IPS DF 6.9 (cell line): ENCODE data around the gene UBE4A.

Experiments used
- DNase-seq: peaks from one replicate; pipeline ENCODE4 v3.0.0-alpha.2; 2013; ENCODE audit warnings: low read depth, low spot score
- H3K27ac ChIP-seq: one replicate; pipeline ENCODE4 v1.5.1; 2013; ENCODE audit warnings: low read length, control low read depth
- H3K27me3 ChIP-seq: 2 replicates; pipeline ENCODE4 v1.6.1; 2013; ENCODE audit warnings: mild to moderate bottlenecking, low read length; ENCODE audit not compliant: control insufficient read depth, insufficient read depth
- H3K36me3 ChIP-seq: 2 replicates; pipeline ENCODE4 v1.6.1; 2013; ENCODE audit warnings: low read length; ENCODE audit not compliant: control insufficient read depth, insufficient read depth
- H3K4me1 ChIP-seq: 2 replicates; pipeline ENCODE4 v1.6.1; 2013; ENCODE audit warnings: low read length; ENCODE audit not compliant: control insufficient read depth, insufficient read depth
- H3K4me3 ChIP-seq: 2 replicates; pipeline ENCODE4 v1.5.1; 2013; ENCODE audit warnings: mild to moderate bottlenecking, low read length
- H3K9me3 ChIP-seq: 2 replicates; pipeline ENCODE4 v1.6.1; 2013; ENCODE audit warnings: low read length, inconsistent platforms; ENCODE audit not compliant: control insufficient read depth, insufficient read depth
- WGBS: extraction: QIAGEN DNeasy Blood & Tissue Kit; methylation state at CpG from one replicate; pipeline ENCODE4 v1.1.7; 2013; ENCODE audit warnings: mixed read lengths, missing lambda C conversion rate; ENCODE audit not compliant: insufficient read length, insufficient coverage; 5-methylcytosine and 5-hydroxymethylcytosine counted together

Gene UBE4A

DNA sequence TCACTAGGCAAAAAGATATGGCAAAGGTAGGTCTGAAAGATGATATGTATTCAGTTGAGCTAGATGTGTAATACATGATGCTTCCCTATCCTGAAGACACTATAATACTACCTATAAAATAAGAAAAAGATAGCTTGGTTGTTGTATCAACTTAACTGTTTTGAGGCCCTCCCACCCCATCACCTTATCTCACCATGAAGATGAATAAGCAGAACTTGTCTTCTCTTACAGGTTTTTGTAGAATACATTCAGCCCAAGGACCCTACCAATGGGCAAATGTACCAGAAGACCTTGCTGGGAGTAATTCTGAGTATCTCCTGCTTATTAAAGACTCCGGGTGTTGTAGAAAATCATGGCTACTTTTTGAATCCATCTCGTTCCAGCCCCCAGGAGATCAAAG is 13.9 kb downstream of the UBE4A start:
- Histone ChIP-seq H3K4me1 (no peaks in the 10 kb centered on the region; the same call in 1 of the 2 replicates), H3K4me3 (no peak overlapping the region), H3K9me3 (no peaks in the 10 kb centered on the region), H3K27me3 (no peaks in the 10 kb centered on the region), H3K36me3 (peaks cover 3% of the 10 kb centered on the region; the same call in 1 of the 2 replicates), H3K27ac (no peak overlapping the region)
- WGBS, result no CpG with 5 or more reads among the region's 2 CpGs
- DNase-seq, result no peak

DNA sequence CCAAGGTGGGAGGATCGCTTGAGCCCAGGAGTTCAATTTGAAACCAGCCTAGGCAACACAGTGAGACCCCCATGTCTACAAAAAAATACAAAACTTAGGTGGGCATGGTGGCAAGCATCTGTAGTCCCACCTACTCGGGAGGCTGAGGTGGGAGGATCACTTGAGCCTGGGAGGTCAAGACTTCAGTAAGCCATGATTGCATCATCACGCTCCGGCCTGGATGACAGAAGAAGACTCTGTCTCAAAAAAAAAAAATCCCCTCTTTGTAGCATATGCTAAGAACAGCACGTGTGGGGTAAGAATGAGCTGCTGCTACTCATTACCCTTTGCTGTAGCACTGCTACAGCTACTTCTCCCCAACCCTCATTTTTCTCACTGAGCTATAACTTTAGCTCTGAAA is 14.5 kb downstream of the UBE4A start:
- H3K9me3 ChIP-seq, result no peaks in the 10 kb centered on the region
- H3K36me3 ChIP-seq, result no peaks in the 10 kb centered on the region; the same call in 1 of the 2 replicates
- no peak overlapping the region for H3K27ac ChIP-seq
- no peak for DNase-seq
- H3K27me3 ChIP-seq, result no peaks in the 10 kb centered on the region
- H3K4me3 ChIP-seq, result no peak overlapping the region
- no CpG with 5 or more reads among the region's 5 CpGs for WGBS
- H3K4me1 ChIP-seq, result no peaks in the 10 kb centered on the region; the same call in 1 of the 2 replicates

DNA sequence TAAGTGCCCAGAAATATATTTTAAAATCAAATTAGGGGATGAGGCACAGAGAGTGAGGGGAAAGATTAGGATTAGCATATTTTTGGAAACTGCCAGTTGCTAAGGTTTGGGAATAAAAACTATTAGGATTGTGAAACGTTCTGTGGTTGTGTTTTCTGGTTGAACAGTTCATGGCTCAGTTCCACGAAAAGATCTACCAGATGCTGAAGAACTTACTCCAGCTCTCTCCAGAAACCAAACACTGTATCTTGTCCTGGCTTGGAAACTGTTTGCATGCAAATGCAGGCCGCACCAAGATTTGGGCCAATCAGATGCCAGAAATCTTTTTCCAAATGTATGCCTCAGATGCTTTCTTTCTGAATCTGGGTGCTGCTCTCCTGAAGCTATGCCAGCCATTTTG is 15.3 kb downstream of the UBE4A start:
- Histone ChIP-seq H3K9me3 (no peaks in the 10 kb centered on the region), H3K4me1 (no peaks in the 10 kb centered on the region; the same call in 1 of the 2 replicates), H3K36me3 (no peaks in the 10 kb centered on the region; the same call in 1 of the 2 replicates), H3K4me3 (no peak overlapping the region), H3K27me3 (no peaks in the 10 kb centered on the region), H3K27ac (no peak overlapping the region)
- no peak for DNase-seq
- no CpG with 5 or more reads among the region's 3 CpGs for WGBS

DNA sequence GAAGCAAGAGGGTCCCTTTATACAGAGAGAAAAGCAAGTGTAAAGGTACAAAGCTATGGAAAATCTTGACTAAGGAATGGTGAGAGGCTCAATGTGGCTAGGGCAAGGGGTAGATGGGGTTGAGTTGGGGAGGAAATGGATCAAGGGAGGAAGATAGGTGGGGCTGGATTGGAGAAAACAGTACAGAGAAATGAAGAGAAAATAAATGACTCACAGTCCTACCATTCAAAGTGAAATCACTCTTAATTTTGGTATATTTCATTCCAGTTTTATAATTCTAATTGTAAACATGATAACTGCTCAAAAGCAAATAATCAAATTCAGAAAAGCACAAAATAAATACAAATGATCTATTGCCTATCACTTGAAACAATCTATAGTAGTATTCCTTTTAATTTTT is 16.6 kb downstream of the UBE4A start:
- no peaks in the 10 kb centered on the region; the same call in 1 of the 2 replicates for H3K36me3 ChIP-seq
- DNase-seq, result no peak
- H3K4me3 ChIP-seq, result no peak overlapping the region
- H3K27me3 ChIP-seq, result no peaks in the 10 kb centered on the region
- no peaks in the 10 kb centered on the region for H3K9me3 ChIP-seq
- H3K27ac ChIP-seq, result no peak overlapping the region
- H3K4me1 ChIP-seq, result no peaks in the 10 kb centered on the region; the same call in 1 of the 2 replicates

DNA sequence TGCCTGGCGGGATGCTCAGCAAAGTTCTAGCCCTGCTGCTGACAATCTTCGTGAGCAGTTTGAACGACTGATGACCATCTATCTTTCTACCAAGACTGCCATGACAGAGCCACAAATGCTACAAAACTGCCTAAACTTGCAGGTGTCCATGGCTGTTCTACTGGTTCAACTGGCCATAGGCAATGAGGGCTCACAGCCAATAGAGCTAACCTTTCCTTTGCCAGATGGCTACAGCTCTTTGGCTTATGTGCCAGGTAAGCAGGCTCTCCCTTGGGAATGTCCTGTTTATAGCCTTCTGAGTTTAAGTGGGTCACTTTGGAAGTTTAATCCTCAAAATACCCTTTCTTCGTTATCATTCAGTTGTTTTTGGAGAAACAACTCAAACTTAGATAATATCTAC is 20.1 kb downstream of the UBE4A start:
- Histone ChIP-seq H3K4me3 (no peak overlapping the region), H3K36me3 (peaks cover 3% of the 10 kb centered on the region; the same call in 1 of the 2 replicates), H3K27ac (no peak overlapping the region), H3K4me1 (no peaks in the 10 kb centered on the region; the same call in 1 of the 2 replicates), H3K9me3 (no peaks in the 10 kb centered on the region), H3K27me3 (no peaks in the 10 kb centered on the region)
- no peak for DNase-seq
- no CpG with 5 or more reads among the region's 4 CpGs for WGBS

DNA sequence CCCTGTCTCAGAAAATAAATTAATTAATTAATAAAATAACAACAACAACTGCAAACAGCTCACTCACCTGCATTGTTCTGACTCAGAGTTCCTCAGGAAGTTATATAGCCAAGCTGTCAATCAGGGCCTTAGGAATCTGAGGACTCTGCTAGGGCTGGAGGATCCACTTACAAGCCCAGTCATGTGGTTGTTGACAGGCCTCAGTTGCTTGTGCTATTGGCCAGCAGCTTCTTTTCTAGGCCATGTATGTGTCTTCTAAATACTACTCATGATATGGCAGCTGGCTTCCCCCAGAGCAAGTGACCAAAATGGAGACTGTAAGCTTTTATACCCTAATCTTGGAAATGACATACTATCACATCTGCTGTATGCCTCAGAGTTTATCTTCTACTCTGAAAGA is 21.2 kb downstream of the UBE4A start:
- Histone ChIP-seq H3K9me3 (no peaks in the 10 kb centered on the region), H3K4me1 (no peaks in the 10 kb centered on the region; the same call in 1 of the 2 replicates), H3K27ac (no peak overlapping the region), H3K4me3 (no peak overlapping the region), H3K36me3 (peaks cover 3% of the 10 kb centered on the region; the same call in 1 of the 2 replicates), H3K27me3 (no peaks in the 10 kb centered on the region)
- DNase-seq, result no peak

DNA sequence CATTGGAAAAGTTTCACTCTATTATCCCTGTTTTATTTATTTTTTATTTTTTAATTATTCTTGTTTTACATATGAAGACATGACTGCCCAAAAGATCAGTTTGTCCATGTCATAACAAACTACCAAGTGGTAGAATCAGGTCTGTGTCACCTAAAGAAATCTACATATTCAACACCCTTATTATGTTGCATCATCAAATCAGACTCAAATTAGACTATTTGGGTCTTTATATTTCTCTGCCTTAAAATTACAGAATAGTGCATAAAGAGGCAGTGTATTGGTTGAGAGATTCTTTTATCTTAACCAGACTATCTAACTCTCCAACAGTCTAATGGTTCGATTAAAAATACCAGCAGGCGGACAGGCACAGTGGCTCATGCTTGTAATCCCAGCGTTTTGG is 23.6 kb downstream of the UBE4A start:
- DNase-seq, result no peak
- WGBS, result no CpG with 5 or more reads among the region's 3 CpGs
- H3K9me3 ChIP-seq, result no peaks in the 10 kb centered on the region
- no peaks in the 10 kb centered on the region for H3K27me3 ChIP-seq
- peaks cover 13% of the 10 kb centered on the region; the same call in 1 of the 2 replicates for H3K36me3 ChIP-seq
- H3K4me3 ChIP-seq, result no peak overlapping the region
- H3K27ac ChIP-seq, result no peak overlapping the region
- no peaks in the 10 kb centered on the region; the same call in 1 of the 2 replicates for H3K4me1 ChIP-seq

DNA sequence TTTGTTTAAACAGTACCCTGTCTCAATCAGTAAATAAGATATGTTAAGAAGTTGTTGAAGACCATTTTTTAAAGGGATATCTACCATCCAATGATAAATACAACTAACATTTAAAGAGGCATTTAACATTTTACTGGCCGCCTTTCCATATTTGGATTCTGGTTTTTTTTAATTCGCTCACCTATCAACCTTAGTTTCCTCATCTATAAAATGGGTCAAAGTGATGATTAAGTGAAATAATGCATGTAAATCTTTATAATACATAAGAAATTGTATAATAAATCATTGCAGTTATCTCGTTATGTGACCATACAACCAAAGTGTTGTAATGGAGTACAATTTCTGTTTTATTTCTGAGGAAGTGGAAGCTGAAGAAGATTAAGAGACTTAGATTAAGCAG is 24.3 kb downstream of the UBE4A start:
- no CpG with 5 or more reads among the region's 3 CpGs for WGBS
- Histone ChIP-seq H3K4me1 (no peaks in the 10 kb centered on the region), H3K9me3 (no peaks in the 10 kb centered on the region), H3K4me3 (no peak overlapping the region), H3K27ac (no peak overlapping the region), H3K27me3 (no peaks in the 10 kb centered on the region), H3K36me3 (peaks cover 13% of the 10 kb centered on the region; the same call in 1 of the 2 replicates)
- DNase-seq, result no peak

DNA sequence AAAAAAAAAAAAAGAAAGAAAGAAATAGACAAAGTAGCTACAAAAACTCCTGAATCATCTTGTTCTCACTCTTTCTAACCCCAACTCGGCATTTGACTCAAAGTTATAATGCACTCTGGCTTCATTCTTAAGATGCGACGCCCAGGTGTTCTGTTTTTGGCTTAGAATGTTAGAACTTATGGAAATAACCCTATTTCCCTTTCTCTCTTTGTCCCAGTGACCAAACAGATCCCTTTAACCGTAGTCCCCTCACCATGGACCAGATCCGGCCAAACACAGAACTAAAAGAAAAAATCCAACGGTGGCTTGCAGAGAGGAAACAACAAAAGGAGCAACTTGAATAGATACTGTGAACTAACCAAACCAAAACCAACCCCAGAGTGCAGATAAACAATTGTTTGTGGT is 36.7 kb downstream of the UBE4A start:
- Histone ChIP-seq H3K4me1 (no peaks in the 10 kb centered on the region), H3K4me3 (no peak overlapping the region), H3K27me3 (no peaks in the 10 kb centered on the region), H3K27ac (no peak overlapping the region), H3K36me3 (0 out of 2 replicates have a peak, but pooled peaks cover 2% of the 10 kb centered on the region), H3K9me3 (no peaks in the 10 kb centered on the region)
- WGBS, result no CpG with 5 or more reads among the region's 6 CpGs
- no peak for DNase-seq

DNA sequence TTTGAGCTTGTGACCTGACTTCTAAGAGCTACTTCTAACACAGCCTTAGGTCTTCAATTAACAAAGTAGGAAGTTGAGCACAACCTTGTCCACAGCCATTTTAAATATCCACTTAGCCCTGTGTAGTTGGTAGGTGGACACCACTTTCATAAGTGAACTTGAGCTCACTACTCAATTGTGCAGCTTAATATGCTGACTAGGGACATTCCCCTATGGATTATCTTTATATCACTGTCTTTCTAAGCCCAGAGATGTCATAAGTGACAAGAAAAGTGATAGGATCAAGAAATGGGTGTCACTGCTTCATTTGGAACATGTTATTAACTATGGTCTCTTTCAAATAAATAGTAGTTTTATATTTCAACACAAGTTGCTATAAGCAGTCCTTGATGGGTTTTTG is 38.0 kb downstream of the UBE4A start:
- Histone ChIP-seq H3K27ac (no peak overlapping the region), H3K4me3 (no peak overlapping the region), H3K9me3 (no peaks in the 10 kb centered on the region), H3K36me3 (0 out of 2 replicates have a peak, but pooled peaks cover 2% of the 10 kb centered on the region), H3K27me3 (no peaks in the 10 kb centered on the region), H3K4me1 (no peaks in the 10 kb centered on the region)
- no peak for DNase-seq

DNA sequence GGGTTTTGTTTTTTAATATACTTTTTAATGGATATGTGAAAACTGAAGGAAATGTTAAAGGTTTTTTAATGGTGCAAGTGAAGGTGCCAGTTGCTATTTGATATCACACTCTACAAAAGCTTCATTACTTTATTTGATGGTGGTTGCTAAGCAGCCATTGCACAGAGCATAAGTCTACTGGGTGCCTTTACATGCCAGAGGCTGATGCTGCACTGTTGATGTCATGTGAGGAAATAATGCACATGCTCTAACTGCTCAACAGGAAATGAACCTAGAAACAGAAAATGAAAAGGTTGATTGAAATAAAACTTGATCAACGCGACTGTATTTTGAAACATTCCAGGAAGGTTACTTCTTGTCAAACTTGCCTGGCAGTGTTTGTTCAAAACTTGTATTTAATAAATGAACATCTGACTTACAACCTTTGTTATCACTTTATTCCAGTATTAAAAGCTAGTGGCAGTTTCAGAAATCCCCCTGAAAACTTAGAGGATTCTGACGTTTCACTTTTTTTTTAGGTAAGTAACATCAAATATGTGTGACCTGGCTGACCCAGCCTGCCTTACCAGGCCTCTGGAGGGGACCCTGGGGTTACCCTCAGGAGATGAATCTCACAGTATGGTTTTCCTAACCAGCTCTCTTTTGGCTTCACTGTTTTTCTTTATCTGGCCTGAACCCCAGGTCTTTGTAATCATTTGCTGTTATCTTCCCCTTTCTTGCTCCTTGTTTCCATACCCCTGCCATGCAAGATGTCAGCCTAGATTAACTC is 39.6 kb downstream of the UBE4A start:
- H3K36me3 ChIP-seq, result 0 out of 2 replicates have a peak, but pooled peaks cover 2% of the 10 kb centered on the region
- H3K27ac ChIP-seq, result no peak overlapping the region
- no CpG with 5 or more reads among the region's 3 CpGs for WGBS
- no peak overlapping the region for H3K4me3 ChIP-seq
- no peaks in the 10 kb centered on the region for H3K27me3 ChIP-seq
- H3K4me1 ChIP-seq, result no peaks in the 10 kb centered on the region
- H3K9me3 ChIP-seq, result no peaks in the 10 kb centered on the region
- no peak for DNase-seq
